T-helper 1 cell (primary cell): ENCODE measurements around the gene KLHDC7B.
A peak's percentile ranks its signal among the peaks of the same experiment; 100 is the strongest.
"Not testable (repeated sequence)": the region's sequence is repeated elsewhere in the genome, so short reads cannot be mapped to it uniquely, and the experiment has no call there.

Source experiments
- DNase-seq, 5 donors: peaks; one replicate each; pipeline ENCODE4 v3.0.0-alpha.2; 2012 to 2020

KLHDC7B gene

GRCh38 chr22:50517495-50518260, 28.0 kb upstream of the KLHDC7B start:
- no peak for DNase-seq

DNA sequence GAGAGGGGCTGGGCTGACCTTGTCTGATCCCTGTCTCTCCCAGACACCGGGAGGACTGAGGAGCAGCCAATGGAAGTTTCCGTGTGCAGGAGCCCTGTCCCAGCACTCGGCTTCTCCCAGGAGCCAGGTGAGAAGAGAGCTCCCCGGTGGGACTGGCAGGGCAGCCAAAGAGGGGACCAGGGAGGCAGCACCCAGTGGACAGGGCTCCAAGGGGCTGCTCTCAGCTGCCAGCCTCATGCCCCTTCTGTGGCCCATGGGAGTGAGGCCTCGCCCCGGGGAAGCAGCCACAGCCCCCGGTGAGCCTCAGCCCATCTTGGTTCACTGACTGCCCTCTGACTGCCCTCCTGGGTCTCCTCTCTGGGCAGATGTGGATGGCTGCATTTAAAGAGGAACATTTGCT, 27.1 kb upstream of the KLHDC7B start:
- DNase-seq: no peak

DNA sequence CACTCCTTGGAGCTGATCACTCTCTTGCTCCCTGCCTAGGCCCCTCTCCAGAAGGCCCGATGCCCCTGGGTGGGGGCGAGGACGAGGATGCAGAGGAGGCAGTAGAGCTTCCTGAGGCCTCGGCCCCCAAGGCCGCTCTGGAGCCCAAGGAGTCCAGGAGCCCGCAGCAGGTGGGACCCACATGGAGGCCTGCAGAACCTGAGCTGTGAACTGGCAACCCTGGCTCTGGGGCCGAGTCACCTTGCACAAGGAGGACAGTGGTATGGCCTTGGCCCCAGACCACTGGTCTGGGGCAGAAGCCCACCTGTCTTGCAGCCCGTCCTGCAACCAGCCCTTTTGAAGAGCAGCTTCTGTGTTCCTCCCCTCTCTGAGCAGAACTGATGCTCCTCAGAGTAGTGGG, 26.5 kb upstream of the KLHDC7B start:
- no peak for DNase-seq

- not testable (repeated sequence) for DNase-seq
These were observed 25.5 kb upstream of the KLHDC7B start for GRCh38 chr22:50520184-50520583.

DNA sequence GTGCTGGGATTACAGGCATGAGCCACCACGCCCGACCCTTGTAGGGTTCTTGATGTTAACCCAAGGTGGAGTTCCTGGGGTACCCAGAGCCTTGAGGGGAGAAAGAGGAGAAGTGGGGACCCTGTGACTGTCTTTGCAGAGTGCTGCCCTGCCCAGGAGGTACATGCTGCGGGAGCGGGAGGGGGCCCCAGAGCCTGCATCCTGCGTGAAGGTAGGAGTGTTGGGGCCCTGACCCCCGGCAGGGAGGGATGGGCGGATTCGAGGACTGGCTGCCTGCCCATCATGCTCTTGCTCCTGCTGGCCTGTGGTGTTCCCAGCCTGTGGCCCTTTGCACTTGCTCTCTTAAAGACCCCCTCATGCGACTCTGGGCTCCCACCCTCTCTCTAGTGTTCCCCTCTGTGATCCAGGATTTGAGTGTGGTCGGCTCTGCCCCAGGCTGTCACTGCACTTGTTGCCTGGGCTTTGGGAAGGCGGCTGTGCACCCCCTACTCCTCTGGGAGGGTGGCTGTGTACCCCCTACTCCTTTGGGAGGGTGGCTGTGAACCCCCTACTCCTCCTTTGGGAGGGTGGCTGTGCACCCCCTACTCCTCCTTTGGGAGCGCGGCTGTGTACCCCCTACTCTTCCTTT, 24.8 kb upstream of the KLHDC7B start:
- no peak for DNase-seq

GRCh38 chr22:50521710-50522109, 24.0 kb upstream of the KLHDC7B start:
- no peak for DNase-seq

GRCh38 chr22:50522208-50522805, 23.4 kb upstream of the KLHDC7B start:
- DNase-seq: no peak

GRCh38 chr22:50522806-50523438, 22.8 kb upstream of the KLHDC7B start:
- no peak for DNase-seq

- no peak for DNase-seq
These were observed 22.3 kb upstream of the KLHDC7B start for GRCh38 chr22:50523458-50523805.

GRCh38 chr22:50523806-50524675, 21.7 kb upstream of the KLHDC7B start:
- no peak for DNase-seq

- no peak for DNase-seq
These were observed 21.0 kb upstream of the KLHDC7B start for GRCh38 chr22:50524676-50525103.

DNA sequence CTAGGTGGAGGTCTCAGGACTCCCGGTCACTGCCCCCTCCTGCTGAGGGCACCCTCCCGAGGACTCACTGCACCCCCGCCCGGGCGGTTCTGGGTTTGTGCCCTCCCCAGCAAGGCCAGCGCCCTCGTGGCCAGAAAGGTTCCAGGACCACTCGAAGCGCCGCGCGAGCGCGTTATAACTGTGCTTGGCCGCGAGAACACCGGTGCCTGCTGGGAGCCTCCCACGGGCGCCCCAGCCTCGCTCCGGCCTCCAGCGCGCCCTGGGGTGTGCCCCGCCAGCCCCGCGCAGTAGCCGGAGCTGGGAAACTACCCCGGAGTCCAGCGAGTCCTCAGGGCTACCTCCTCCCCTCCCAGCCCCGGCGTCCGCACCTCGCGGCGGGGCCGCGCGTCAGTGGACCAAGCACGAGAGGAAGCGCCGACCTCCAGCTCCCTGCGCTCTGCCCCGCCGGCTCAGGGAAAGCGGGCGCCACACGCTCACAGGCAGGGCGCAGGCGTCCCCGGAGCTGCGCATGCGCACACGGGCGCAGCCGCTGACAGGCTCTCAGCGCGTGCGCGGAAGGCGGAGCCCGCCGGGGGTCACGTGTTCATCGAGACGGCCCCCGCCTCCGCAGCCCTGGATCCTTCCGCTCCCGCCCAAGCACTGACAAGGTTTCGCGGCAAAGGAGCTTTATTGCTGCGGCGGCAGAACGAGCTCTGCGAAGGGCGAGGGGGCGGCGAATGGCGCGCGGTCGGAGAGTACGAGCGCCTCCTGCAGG, 20.4 kb upstream of the KLHDC7B start, which contains the start of gene SCO2:
Gene SCO2 (minus strand): TSS at position 495 of the 754 bp plus-strand sequence. CDS start 1,187 bp downstream, outside the sequence.
- peak; percentile 95 to 98 (median 97) for DNase-seq

DNA sequence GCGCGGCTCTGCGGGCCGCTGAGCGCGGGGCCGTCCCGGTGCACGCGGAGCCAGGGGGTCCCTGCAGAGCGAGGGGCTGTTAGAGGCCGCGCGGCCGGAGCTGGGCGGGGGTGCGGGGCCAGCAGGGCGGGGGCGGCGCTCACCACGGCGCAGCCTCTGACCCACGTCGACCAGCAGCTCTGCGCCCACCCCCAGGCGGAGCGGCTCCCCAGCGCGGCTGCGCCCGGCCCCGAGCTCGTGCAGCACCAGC, 19.9 kb upstream of the KLHDC7B start:
- DNase-seq: no peak

DNA sequence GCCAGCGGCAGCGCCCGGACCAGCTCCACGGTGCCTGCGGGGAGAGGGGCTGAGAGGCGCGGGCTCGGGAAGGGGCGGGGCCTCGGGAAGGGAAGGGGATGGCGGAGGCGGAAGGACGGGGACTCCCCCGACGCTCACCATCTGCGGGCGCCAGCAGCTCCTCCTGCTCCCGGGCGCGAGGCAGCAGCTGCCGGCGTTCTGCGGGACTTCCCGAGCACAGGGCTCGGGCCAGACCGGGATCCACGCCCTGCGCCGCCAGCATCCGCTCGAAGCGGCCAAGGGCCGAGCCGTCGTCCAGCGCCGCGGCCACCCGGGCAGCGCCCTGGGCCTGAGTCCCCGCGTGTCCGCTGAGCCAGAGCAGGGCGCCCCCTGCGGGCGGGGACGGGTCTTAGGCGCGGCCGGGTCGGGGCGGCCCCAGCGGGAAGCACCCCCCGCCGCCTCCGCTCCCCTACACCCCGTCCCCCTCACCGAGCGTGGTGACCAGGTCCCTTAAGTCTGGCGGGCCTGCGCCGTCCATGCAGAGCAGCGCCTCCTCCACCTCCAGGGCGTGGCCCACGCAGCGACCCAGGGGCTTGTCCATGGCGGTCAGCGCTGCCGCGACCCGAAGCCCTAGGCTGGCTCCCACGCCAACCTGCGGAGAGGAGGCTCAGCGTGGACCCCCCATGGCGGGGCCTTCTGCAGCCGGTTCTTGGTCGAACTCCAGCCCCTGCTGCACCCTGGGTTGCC, 19.4 kb upstream of the KLHDC7B start:
- DNase-seq: peak; percentile 76 to 91 (median 81)

DNA sequence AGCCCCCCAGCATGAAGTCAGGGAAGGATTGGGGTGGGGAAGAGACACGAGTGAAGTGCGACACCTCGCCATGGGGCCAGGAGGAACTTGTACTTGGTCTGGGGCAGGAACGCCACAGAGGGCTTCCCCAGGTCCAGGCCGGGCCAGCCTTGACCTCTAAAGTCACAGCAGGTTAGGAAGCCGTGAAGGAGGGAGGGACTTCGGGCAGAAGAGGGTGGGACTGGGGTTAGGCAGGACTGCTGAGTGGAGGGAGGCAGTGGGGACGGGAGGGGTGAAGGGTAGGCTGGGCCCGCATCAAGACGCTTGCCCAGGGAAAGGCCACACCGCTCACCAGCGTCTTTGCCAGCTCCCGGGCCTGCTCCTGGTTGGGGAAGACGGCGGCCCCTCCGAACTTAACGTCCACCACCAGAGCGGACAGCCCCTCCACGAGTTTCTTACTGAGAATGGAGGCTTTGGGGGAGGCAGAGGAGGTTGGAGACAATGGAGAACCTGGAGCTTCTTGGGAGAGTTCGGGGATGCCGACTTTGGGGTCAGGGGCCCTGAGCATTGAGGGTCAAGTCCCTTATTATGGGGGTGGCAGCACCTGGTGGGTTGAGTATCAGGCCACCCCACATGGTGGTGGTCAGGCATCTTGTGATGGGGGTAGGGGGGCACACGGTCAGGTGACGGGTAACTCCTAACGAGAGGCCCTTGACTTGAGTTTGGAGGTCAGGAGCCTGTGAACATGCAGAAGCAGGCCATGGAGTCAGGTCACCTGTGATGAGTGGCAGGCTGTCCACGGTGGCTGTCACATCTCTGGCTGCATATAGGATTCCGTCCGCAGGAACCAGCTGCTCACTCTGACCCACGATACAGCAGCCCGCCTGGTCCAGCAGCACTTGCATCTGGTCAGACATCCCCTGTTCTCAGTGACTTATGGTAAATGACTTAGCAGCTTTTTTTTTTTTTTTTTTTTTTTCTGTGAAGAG, 18.6 kb upstream of the KLHDC7B start:
- peak in 1 of 5 donors; percentile 55 for DNase-seq

DNA sequence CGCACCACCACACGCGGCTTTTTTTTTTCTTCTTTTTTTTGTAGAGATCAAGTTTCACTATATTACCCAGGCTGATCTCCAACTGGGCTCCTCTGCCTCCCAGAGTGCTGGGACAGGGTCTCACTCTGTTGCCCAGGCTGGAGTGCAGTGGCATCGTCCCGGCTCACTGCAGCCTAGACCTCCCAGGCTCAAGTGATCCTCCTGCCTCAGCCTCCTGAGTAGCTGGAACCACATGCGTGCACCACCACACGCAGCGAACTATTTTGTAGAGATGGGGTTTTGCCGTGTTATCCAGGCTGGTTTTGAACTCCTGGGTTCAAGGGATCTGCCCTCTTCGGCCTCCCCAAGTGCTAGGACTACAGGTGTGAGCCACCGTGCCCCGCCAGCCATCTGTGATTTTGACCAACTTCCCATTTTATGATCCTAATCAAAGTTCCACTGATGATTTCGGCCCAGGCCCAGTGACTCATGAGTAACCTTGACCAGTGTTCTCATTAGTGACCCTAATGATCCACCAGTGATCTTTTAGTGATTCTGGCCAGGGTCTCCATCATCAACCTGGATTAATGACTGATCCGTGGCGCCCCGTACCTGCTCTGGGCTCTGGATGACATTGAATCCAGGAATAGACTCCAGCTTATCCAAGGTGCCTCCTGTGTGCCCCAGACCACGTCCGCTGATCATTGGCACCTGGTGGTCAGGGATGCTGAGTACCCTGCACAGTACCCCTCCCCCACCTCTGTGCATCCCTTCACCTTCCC, 17.6 kb upstream of the KLHDC7B start:
- DNase-seq: no peak

DNA sequence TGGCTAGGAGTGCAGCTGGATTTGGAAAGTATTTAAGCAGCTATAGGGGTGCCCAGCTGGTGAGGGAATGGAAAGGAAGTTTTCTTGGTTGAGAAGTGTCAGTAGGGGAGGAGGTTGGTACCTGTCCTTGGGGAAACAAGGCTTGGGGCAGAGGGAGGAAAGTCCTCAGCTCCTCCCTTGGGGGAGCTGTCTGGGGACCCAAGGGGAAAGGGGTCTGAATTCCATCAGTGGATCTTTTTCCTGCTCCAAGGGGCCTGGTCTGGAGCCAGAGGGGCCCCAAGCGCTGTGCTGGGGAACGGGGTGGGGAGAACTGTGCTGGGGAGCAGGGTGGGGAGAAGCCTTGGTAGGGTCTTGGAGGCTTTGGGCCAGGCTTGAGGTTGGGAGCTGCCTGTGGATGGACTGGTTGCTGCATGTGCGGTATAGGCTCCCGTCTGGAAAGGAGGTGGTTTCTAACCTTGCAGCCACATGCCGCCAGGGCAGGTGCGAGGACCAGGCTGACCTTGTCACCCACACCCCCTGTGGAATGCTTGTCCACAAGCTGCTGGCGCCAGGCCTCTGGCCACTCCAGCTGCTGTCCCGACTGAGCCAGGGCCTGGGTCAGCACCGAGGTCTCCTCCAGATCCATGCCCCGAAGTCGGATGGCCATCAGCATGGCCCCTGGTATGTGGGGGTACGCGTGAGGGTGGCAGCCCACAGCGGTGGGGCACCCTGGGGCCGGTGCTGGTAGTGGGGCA, 16.9 kb upstream of the KLHDC7B start:
- DNase-seq: no peak

- no peak for DNase-seq
These were observed 16.2 kb upstream of the KLHDC7B start for GRCh38 chr22:50529416-50529896.
